A673 (cell line): ENCODE measurements around the gene GAB2. TPM values are rescaled to one million over a fixed set of nuclear protein-coding genes. Genes with fewer than 3 reads are reported as not detected.

Experiments used
- BruUV-seq: library from RNA; stranded (reverse); fragments of 400-500 nt; replicated peaks from 2 replicates; lab custom pipeline; 2021; lab: Mats Ljungman, UMichigan
- CTCF ChIA-PET: fragments of 300-600 bp; sonication (Branson Sonifier 250); formaldehyde crosslinking; loops from one replicate; lab custom pipeline; 2022; ENCODE audit warnings: antibody characterized with exemption; lab: Charles Lee
- POLR2A ChIA-PET: fragments of 300-600 bp; sonication (Branson Sonifier 250); formaldehyde crosslinking; loops from one replicate; lab custom pipeline; 2022; ENCODE audit warnings: antibody characterized with exemption; ENCODE audit not compliant: low non-redundant PET; lab: Charles Lee
- DNase-seq: peaks from one replicate; pipeline ENCODE4 v3.0.0-alpha.2; 2015; ENCODE audit warnings: low spot score
- H3K27ac ChIP-seq: fragments of 200-600 bp; sonication (generic); 2 replicates; pipeline ENCODE4 v1.5.1; 2016; ENCODE audit warnings: mixed run types, low read depth, mild to moderate bottlenecking, mixed read lengths, antibody characterized with exemption, low read length; ENCODE audit not compliant: poor library complexity, severe bottlenecking
- H3K27me3 ChIP-seq: fragments of 200-600 bp; sonication (generic); replicated peaks from 2 replicates; pipeline ENCODE4 v1.6.1; 2017; ENCODE audit warnings: mixed run types, low read depth, mild to moderate bottlenecking, mixed read lengths, antibody characterized with exemption, low read length; ENCODE audit not compliant: insufficient read depth, poor library complexity
- H3K36me3 ChIP-seq: fragments of 200-600 bp; sonication (generic); 2 replicates; pipeline ENCODE4 v1.6.1; 2016; ENCODE audit warnings: mixed run types, mild to moderate bottlenecking, mixed read lengths, antibody characterized with exemption, low read length; ENCODE audit not compliant: insufficient read depth, poor library complexity, severe bottlenecking
- H3K4me1 ChIP-seq: fragments of 200-600 bp; sonication (generic); 2 replicates; pipeline ENCODE4 v1.6.1; 2017; ENCODE audit warnings: mixed run types, mild to moderate bottlenecking, mixed read lengths, antibody characterized with exemption, low read length; ENCODE audit not compliant: insufficient read depth, poor library complexity, severe bottlenecking
- H3K4me3 ChIP-seq: fragments of 200-600 bp; sonication (generic); 2 replicates; pipeline ENCODE4 v1.5.1; 2016; ENCODE audit warnings: low read depth, mixed run types, mild to moderate bottlenecking, mixed read lengths, low read length; ENCODE audit not compliant: poor library complexity, severe bottlenecking
- H3K9me3 ChIP-seq: fragments of 200-600 bp; sonication (generic); 2 replicates; pipeline ENCODE4 v1.6.1; 2016; ENCODE audit warnings: mixed run types, low read depth, mild to moderate bottlenecking, mixed read lengths, antibody characterized with exemption, low read length; ENCODE audit not compliant: poor library complexity, severe bottlenecking
- CTCF ChIP-seq: fragments of 300-800, 200-600 bp; sonication (generic); conservative IDR thresholded peaks from 2 replicates; pipeline ENCODE4 v1.5.1; 2017; ENCODE audit warnings: low read depth, mild to moderate bottlenecking, antibody characterized with exemption, low read length, moderate library complexity, mixed read lengths
- EZH2 ChIP-seq: fragments of 200-600 bp; sonication (generic); IDR thresholded peaks from 2 replicates; pipeline ENCODE4 v1.6.1; 2017; ENCODE audit warnings: borderline replicate concordance, low read depth, mild to moderate bottlenecking, mixed read lengths, antibody characterized with exemption, low read length; ENCODE audit not compliant: poor library complexity, severe bottlenecking
- intact Hi-C: fragments of 100-400 bp; cut with micrococcal nuclease; formaldehyde crosslinking; loops from one replicate; pipeline ENCODE4 v1.10.0; 2022; ENCODE audit not compliant: unreplicated experiment
- total RNA-seq: library from RNA; stranded (reverse); gene quantifications from 2 replicates; pipeline ENCODE4 v1.2.3, GENCODE V29; 2021

GAB2 gene
- total RNA-seq, 1 experiment from 2014 or later, result 21.5 TPM

- no TSS peak for BruUV-seq
- intact Hi-C loops, result loop anchor here (10.0 kb wide), 1 partner anchor 65 kb away; the partner anchor contains the start of gene GAB2
- H3K27me3 ChIP-seq, result no peaks in the 10 kb centered on the region
- peak overlapping the region; percentile 87 for H3K27ac ChIP-seq
- no peaks in the 10 kb centered on the region for H3K9me3 ChIP-seq
- TF ChIP-seq CTCF (no peak), EZH2 (no peak)
- peak; percentile 78 for DNase-seq
- H3K4me1 ChIP-seq, result peaks cover 65% of the 10 kb centered on the region
- peak overlapping the region; percentile 20 for H3K4me3 ChIP-seq
- POLR2A ChIA-PET, result no interaction called here
- CTCF ChIA-PET, result interaction anchor here (0.6 kb wide), 1 partner anchor 11 kb away, joined by 5 read pairs; no protein-coding TSS in a partner anchor
- no peaks in the 10 kb centered on the region for H3K36me3 ChIP-seq
These were observed 67.5 kb downstream of the GAB2 start for GRCh38 chr11:78350091-78350645.

GRCh38 chr11:78349624-78350023 is 68.0 kb downstream of the GAB2 start:
- no peak for DNase-seq
- CTCF ChIA-PET, result interaction anchor here (0.6 kb wide), 1 partner anchor 12 kb away, joined by 5 read pairs; no protein-coding TSS in a partner anchor
- POLR2A ChIA-PET, result no interaction called here
- intact Hi-C loops, result loop anchor here (10.0 kb wide), 1 partner anchor 65 kb away; the partner anchor contains the start of gene GAB2
- H3K4me3 ChIP-seq, result peak overlapping the region; percentile 20
- H3K27me3 ChIP-seq, result no peaks in the 10 kb centered on the region
- H3K4me1 ChIP-seq, result peaks cover 62% of the 10 kb centered on the region
- H3K27ac ChIP-seq, result peak overlapping the region; percentile 87
- H3K9me3 ChIP-seq, result no peaks in the 10 kb centered on the region
- no peaks in the 10 kb centered on the region for H3K36me3 ChIP-seq
- BruUV-seq, result no TSS peak
- TF ChIP-seq EZH2 (no peak), CTCF (no peak)

GRCh38 chr11:78349114-78349513 is 68.5 kb downstream of the GAB2 start:
- ChIA-PET CTCF (no interaction called here), POLR2A (no interaction called here)
- H3K36me3 ChIP-seq, result no peaks in the 10 kb centered on the region
- DNase-seq, result no peak
- peak overlapping the region; percentile 87 for H3K27ac ChIP-seq
- TF ChIP-seq EZH2 (no peak), CTCF (no peak)
- H3K27me3 ChIP-seq, result no peaks in the 10 kb centered on the region
- no peaks in the 10 kb centered on the region for H3K9me3 ChIP-seq
- BruUV-seq, result no TSS peak
- intact Hi-C loops, result no loop called here
- peaks cover 57% of the 10 kb centered on the region for H3K4me1 ChIP-seq
- H3K4me3 ChIP-seq, result no peak overlapping the region
